ENCODE measurements around the gene KRTAP10-1.

- TF ChIP-seq, protein P1, sequence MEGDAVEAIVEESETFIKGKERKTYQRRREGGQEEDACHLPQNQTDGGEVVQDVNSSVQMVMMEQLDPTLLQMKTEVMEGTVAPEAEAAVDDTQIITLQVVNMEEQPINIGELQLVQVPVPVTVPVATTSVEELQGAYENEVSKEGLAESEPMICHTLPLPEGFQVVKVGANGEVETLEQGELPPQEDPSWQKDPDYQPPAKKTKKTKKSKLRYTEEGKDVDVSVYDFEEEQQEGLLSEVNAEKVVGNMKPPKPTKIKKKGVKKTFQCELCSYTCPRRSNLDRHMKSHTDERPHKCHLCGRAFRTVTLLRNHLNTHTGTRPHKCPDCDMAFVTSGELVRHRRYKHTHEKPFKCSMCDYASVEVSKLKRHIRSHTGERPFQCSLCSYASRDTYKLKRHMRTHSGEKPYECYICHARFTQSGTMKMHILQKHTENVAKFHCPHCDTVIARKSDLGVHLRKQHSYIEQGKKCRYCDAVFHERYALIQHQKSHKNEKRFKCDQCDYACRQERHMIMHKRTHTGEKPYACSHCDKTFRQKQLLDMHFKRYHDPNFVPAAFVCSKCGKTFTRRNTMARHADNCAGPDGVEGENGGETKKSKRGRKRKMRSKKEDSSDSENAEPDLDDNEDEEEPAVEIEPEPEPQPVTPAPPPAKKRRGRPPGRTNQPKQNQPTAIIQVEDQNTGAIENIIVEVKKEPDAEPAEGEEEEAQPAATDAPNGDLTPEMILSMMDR (conservative IDR thresholded peaks at IDR 0.05; ENCODE audit: low read depth, low read length) = no peak
- no peak for TF ChIP-seq EZH2 (IDR thresholded peaks at IDR 0.05; ENCODE audit: low read length, unreplicated experiment)
These were observed 43.2 kb upstream of the KRTAP10-1 start for GRCh38 chr21:44583089-44583799.
